NT2/D1 (cell line): ENCODE results near the gene TK1.
A peak's percentile ranks its signal among the peaks of the same experiment; 100 is the strongest.
"Not testable (repeated sequence)": the region's sequence is repeated elsewhere in the genome, so short reads cannot be mapped to it uniquely, and the experiment has no call there.

Source experiments
- DNase-seq: peaks from one replicate; pipeline ENCODE4 v3.0.0-alpha.2; 2011; ENCODE audit warnings: low read depth, low spot score
- H3K27me3 ChIP-seq: 2 replicates; pipeline ENCODE4 v1.6.0; 2011; ENCODE audit warnings: mild to moderate bottlenecking; ENCODE audit not compliant: insufficient read length, insufficient read depth
- H3K36me3 ChIP-seq: 2 replicates; pipeline ENCODE4 v1.6.1; 2011; ENCODE audit warnings: mild to moderate bottlenecking, low read length, mixed read lengths; ENCODE audit not compliant: insufficient read depth, insufficient read length
- H3K4me1 ChIP-seq: 2 replicates; pipeline ENCODE4 v1.5.1; 2011; ENCODE audit not compliant: insufficient read depth, insufficient read length
- H3K4me3 ChIP-seq: 2 replicates; pipeline ENCODE4 v1.5.1; 2011; ENCODE audit warnings: low read depth; ENCODE audit not compliant: insufficient read length
- H3K9ac ChIP-seq: 2 replicates; pipeline ENCODE4 v1.6.0; 2011; ENCODE audit warnings: low read depth; ENCODE audit not compliant: insufficient read length
- H3K9me3 ChIP-seq: 2 replicates; pipeline ENCODE4 v1.5.1; 2011; ENCODE audit warnings: mild to moderate bottlenecking, low read length; ENCODE audit not compliant: insufficient read depth
- SUZ12 ChIP-seq: IDR thresholded peaks from 2 replicates; pipeline ENCODE4 v1.6.1; 2011; ENCODE audit not compliant: insufficient read length, insufficient read depth; ENCODE audit errors: extremely low read depth
- YY1 ChIP-seq: IDR thresholded peaks from 2 replicates; pipeline ENCODE4 v1.6.1; 2011; ENCODE audit not compliant: insufficient read length, insufficient read depth
- ZNF274 ChIP-seq: IDR thresholded peaks from 2 replicates; pipeline ENCODE4 v1.6.1; 2011; ENCODE audit warnings: mild to moderate bottlenecking, low read depth, low read length

The TK1 gene

DNA sequence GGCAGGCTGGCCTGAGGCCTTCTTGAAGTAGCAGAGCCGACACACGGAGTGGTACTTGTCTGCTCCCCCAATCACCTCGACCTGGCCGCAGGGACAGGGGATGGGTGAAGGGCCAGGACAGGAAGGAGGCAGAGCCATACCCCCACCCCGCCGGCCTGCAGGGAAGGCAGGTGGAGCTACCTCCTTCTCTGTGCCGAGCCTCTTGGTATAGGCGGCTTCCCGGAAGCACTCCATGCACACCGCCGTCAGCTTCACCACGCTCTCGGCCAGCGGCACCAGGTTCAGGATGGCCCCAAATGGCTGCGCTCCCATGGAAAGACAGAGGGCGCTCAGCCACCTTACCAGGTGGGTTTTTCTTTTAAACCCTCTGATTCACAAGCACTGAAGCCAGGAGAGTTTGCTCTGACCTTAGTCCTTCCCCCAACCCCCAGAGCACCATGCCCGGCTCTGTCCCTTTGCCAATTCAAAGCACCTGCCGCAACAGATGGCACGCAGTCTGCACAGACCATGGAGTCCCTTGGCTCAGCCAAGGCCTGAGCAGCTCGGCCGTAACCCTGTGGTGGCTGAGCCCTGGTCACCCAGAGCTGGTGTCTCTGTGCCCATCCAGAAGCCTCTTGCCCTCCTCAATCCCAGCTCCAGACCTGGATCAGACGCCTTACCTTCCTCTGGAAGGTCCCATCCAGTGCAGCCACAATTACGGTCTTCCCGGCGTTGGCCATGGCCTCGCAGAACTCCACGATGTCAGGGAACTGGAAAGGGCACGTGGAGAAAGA lies 11.8 kb downstream of the TK1 start:
- H3K36me3 ChIP-seq, result peaks cover 79% of the 10 kb centered on the region
- no peaks in the 10 kb centered on the region for H3K9me3 ChIP-seq
- H3K27me3 ChIP-seq, result no peaks in the 10 kb centered on the region
- peaks cover 39% of the 10 kb centered on the region for H3K4me1 ChIP-seq
- DNase-seq, result no peak
- TF ChIP-seq ZNF274 (no peak), YY1 (no peak), SUZ12 (no peak)
- no peak overlapping the region for H3K4me3 ChIP-seq
- peak overlapping the region; percentile 34 for H3K9ac ChIP-seq

DNA sequence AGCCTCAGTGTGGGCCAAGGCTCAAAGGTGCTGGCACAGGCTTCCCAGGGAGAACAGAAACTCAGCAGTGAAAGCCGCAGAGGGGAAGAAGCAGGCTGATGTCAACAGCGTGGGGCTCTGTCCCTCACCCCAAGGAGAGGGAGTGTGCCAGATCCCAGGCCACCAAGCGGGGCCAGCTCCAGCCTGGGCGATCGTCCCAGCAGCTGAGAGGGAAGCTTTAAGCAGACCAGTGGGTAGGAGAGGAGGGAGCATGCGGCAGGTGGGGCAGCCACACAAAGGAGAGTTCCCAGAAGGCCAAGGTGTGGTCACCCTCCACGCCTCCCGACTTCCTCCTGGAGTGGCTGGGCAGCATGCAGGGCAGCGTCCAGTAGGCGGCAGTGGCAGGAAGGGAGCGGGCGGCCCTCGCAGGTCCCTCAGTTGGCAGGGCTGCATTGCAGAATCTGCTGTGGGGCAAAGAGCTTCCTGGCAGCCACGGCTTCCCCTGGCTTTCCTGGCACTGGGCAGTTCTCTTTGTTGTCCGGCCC lies 12.4 kb downstream of the TK1 start:
- peaks cover 43% of the 10 kb centered on the region for H3K4me1 ChIP-seq
- H3K9me3 ChIP-seq, result no peaks in the 10 kb centered on the region
- TF ChIP-seq ZNF274 (no peak), SUZ12 (no peak), YY1 (no peak)
- H3K4me3 ChIP-seq, result no peak overlapping the region
- peaks cover 73% of the 10 kb centered on the region for H3K36me3 ChIP-seq
- DNase-seq, result no peak
- no peaks in the 10 kb centered on the region for H3K27me3 ChIP-seq
- peak overlapping the region; percentile 34 for H3K9ac ChIP-seq

DNA sequence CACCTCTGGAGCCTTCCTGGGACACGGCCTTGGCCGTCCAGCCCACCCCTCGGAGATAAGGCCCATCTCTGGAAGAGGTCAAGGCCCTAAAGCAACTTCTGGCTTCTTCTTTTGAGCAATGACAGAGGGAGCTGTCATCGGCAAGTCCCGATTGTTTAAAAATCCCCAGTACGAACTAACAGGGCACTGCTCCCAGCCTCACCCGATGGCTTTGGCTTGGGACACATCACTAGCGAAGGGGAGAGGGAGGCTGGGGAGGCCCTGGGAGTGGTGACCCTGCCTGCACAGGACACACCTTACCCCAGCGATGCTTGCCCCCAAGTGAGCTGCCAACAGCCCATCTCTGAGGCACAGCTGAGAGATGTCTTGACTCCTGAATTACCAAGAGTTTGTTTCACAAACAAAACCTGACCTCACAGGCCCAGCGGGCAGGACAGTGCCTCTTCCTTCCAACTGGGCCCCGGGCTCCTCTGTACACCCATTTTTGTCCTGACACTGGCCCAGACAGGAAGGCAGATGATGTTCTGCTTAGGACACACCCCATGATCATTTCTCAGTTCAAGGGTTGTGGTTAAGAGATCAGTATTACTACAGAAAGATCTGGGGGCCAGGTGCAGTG lies 13.6 kb downstream of the TK1 start:
- no peak for DNase-seq
- H3K4me3 ChIP-seq, result no peak overlapping the region
- H3K36me3 ChIP-seq, result peaks cover 61% of the 10 kb centered on the region
- H3K9ac ChIP-seq, result peak overlapping the region; percentile 58
- H3K9me3 ChIP-seq, result no peaks in the 10 kb centered on the region
- H3K4me1 ChIP-seq, result peaks cover 48% of the 10 kb centered on the region
- H3K27me3 ChIP-seq, result no peaks in the 10 kb centered on the region
- no peak for TF ChIP-seq SUZ12
- no peak for TF ChIP-seq ZNF274
- TF ChIP-seq YY1, result no peak

DNA sequence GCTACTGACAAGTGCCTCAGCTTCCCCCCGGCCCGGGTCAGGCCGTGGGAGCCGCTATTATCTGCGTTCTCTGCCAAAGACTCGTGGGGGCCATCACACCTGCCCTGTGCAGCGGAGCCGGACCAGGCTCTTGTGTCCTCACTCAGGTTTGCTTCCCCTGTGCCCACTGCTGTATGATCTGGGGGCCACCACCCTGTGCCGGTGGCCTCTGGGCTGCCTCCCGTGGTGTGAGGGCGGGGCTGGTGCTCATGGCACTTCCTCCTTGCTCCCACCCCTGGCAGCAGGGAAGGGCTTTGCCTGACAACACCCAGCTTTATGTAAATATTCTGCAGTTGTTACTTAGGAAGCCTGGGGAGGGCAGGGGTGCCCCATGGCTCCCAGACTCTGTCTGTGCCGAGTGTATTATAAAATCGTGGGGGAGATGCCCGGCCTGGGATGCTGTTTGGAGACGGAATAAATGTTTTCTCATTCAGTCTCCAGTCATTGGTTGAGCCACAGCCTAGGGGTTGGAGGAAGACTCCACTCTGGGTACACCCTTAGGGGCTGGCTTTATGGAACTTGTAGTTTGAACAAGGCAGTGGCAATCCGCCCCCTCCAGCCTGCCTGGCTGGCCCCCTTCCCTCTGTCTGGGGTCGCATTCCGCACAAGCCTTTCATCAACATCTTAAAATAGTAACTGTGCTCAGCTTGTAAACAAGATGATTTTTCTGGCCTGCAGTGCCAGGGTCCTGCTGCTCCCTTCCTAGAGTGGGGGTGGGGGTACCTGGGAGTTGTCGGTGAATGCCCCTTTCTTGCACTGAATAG lies 14.4 kb downstream of the TK1 start:
- H3K9me3 ChIP-seq, result no peaks in the 10 kb centered on the region
- peak overlapping the region; percentile 58 for H3K9ac ChIP-seq
- H3K36me3 ChIP-seq, result peaks cover 58% of the 10 kb centered on the region
- TF ChIP-seq ZNF274 (no peak), SUZ12 (no peak), YY1 (no peak)
- DNase-seq, result no peak
- peaks cover 48% of the 10 kb centered on the region for H3K4me1 ChIP-seq
- no peaks in the 10 kb centered on the region for H3K27me3 ChIP-seq
- no peak overlapping the region for H3K4me3 ChIP-seq

DNA sequence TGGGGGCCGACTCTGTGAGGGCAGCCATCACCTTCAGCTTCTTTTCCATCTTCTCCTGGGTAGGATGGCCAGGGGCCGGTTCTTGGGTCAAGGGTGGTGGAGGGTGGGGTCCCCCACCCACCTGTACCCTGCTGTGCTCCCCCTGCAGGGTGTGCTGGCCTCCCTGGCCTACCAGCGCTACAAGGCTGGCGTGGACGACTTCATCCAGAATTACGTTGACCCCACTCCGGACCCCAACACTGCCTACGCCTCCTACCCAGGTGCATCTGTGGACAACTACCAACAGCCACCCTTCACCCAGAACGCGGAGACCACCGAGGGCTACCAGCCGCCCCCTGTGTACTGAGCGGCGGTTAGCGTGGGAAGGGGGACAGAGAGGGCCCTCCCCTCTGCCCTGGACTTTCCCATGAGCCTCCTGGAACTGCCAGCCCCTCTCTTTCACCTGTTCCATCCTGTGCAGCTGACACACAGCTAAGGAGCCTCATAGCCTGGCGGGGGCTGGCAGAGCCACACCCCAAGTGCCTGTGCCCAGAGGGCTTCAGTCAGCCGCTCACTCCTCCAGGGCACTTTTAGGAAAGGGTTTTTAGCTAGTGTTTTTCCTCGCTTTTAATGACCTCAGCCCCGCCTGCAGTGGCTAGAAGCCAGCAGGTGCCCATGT lies 15.1 kb downstream of the TK1 start:
- peak overlapping the region; percentile 17 for H3K9ac ChIP-seq
- not testable (repeated sequence) for H3K4me3 ChIP-seq, H3K9me3 ChIP-seq, DNase-seq, H3K27me3 ChIP-seq
- peaks cover 55% of the 10 kb centered on the region for H3K36me3 ChIP-seq
- peaks cover 48% of the 10 kb centered on the region for H3K4me1 ChIP-seq

DNA sequence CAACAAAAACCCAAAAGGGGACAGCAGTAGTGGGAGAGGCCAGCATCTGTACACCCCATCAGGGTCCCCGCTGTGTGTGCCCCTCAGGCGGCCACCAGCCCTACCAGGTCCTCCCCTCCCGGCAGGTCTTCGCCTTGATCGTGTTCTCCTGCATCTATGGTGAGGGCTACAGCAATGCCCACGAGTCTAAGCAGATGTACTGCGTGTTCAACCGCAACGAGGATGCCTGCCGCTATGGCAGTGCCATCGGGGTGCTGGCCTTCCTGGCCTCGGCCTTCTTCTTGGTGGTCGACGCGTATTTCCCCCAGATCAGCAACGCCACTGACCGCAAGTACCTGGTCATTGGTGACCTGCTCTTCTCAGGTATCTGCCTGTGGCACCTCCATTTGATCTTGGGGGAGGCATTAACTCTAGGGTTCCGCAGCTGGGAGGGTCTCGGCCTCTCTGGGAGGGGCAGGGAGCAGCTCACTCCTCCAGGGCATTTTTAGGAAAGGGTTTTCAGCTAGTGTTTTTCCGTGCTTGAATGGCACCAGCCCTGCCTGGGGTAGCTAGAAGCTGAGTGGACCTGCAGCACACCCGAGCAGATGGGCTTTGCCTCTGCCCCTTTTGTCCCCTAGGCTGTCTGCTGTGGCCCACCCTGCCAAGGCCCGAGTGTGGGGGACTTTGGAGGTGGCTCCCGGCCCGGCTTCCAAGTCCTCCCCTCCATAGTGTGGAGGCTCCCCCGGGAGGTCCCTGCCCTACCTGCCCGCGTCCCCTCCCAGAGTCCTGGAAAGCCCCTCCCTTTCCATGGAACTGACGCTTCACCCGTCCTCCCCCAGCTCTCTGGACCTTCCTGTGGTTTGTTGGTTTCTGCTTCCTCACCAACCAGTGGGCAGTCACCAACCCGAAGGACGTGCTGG lies 15.9 kb downstream of the TK1 start:
- H3K4me3 ChIP-seq, result no peak overlapping the region
- H3K27me3 ChIP-seq, result no peaks in the 10 kb centered on the region
- no peak for DNase-seq
- peaks cover 43% of the 10 kb centered on the region for H3K4me1 ChIP-seq
- peak overlapping the region; percentile 17 for H3K9ac ChIP-seq
- no peaks in the 10 kb centered on the region for H3K9me3 ChIP-seq
- peaks cover 48% of the 10 kb centered on the region for H3K36me3 ChIP-seq
- TF ChIP-seq ZNF274 (no peak), SUZ12 (no peak), YY1 (no peak)
